DOHH2 (cell line): ENCODE measurements around the gene FMNL3.

Experiments used
- CTCF ChIP-seq: fragments of 200-600 bp; sonication (generic); IDR thresholded peaks from one replicate; pipeline ENCODE4 v1.5.1; 2014; ENCODE audit warnings: antibody characterized with exemption, mild to moderate bottlenecking, low read depth, low read length; ENCODE audit not compliant: poor library complexity, severe bottlenecking
- EZH2phosphoT487 ChIP-seq: fragments of 200-600 bp; sonication (generic); IDR thresholded peaks from 2 replicates; pipeline ENCODE4 v1.6.1; 2017; ENCODE audit warnings: borderline replicate concordance, mild to moderate bottlenecking, antibody characterized with exemption, low read length, moderate library complexity, mixed read lengths

GRCh38 chr12:49615725-49616124, 91.5 kb downstream of the FMNL3 start:
- TF ChIP-seq CTCF (no peak), EZH2phosphoT487 (no peak)
